Measurements from ENCODE around the gene PTCD2. TPM values are rescaled to one million over a fixed set of nuclear protein-coding genes. Genes with fewer than 3 reads are reported as not detected.

PTCD2 gene
- total RNA-seq, 1 donor from 2014 or later = 6.7 TPM

DNA sequence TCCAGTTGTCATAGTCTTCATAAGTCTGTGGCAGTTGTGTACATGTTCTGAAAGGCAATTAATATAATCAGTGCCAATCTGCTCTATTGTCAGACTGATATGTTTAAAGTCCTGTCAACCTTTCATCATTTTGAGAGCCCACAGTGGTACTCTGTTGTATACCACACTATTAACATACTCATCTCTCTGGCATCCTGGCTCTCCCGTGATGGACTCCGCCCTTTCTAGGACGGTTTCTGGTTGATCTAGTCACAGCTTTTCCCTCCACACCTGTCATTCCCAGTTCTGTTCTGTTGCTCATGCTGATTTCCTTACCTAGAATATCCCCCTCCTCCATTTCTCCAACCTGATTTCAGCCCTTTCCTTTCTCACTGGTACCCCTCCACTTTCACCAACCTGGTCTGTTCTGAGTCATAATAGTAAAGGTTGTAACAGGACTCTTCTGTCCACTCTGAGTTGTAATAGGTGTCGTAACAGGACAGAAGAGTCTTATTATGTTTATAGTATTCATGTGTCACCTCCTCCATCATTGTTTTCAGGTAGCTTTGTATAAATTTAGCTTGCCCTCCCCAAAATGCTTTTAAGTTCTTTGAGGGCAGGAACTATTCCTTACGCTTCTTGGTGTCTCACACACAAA is 4.1 kb downstream of the PTCD2 start:
- Mint-ChIP-seq H3K36me3 (ENCODE audit: unreplicated experiment) (no peaks in the 10 kb centered on the region), H3K27me3 (ENCODE audit: unreplicated experiment) (no peaks in the 10 kb centered on the region), H3K4me3 (ENCODE audit: unreplicated experiment) (no peak overlapping the region), H3K9me3 (ENCODE audit: unreplicated experiment) (no peaks in the 10 kb centered on the region), H3K4me1 (ENCODE audit: low read depth, unreplicated experiment) (no peaks in the 10 kb centered on the region), H3K27ac (ENCODE audit: unreplicated experiment) (no peak overlapping the region)
- no peak for DNase-seq
- TF ChIP-seq, protein P1, sequence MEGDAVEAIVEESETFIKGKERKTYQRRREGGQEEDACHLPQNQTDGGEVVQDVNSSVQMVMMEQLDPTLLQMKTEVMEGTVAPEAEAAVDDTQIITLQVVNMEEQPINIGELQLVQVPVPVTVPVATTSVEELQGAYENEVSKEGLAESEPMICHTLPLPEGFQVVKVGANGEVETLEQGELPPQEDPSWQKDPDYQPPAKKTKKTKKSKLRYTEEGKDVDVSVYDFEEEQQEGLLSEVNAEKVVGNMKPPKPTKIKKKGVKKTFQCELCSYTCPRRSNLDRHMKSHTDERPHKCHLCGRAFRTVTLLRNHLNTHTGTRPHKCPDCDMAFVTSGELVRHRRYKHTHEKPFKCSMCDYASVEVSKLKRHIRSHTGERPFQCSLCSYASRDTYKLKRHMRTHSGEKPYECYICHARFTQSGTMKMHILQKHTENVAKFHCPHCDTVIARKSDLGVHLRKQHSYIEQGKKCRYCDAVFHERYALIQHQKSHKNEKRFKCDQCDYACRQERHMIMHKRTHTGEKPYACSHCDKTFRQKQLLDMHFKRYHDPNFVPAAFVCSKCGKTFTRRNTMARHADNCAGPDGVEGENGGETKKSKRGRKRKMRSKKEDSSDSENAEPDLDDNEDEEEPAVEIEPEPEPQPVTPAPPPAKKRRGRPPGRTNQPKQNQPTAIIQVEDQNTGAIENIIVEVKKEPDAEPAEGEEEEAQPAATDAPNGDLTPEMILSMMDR (IDR thresholded peaks at IDR 0.05; ENCODE audit: partially characterized antibody, unreplicated experiment) = no peak

DNA sequence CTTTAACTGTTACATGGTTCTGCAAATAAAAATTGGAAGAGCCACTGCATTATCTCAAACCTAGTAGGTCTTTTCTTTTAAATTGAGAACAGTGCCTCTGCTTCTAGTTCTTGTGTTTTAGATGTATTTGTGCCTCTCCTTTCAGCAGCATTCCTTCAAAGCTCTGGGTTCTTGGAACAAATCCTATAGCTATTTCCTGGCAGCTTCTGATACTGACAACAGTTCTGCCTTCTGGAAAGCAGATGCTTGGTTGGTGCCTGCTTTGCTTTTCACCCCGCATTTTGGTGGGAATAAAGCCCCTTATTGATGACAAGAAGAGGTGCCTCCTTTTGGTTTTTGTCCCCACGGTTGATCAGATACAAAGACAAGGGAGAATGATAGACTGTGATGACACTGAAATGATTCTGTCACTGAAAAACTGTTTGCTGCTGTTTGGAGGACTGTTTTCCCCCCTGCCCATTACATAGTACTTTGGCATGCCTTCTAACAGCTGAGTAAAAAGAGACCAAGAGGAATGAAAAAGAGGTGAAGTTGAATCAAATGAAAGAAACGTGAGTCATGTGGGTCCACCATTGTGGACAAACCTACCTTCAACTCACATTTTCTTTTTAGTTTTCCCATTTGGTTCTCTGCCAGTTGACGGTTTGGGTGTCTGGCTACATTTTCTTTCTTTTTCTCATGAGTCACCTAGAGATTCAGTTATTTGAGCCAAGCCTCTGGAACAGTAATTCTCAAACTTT is 5.6 kb downstream of the PTCD2 start:
- Mint-ChIP-seq H3K4me1 (ENCODE audit: low read depth, unreplicated experiment) (no peaks in the 10 kb centered on the region), H3K36me3 (ENCODE audit: unreplicated experiment) (no peaks in the 10 kb centered on the region), H3K27me3 (ENCODE audit: unreplicated experiment) (no peaks in the 10 kb centered on the region), H3K27ac (ENCODE audit: unreplicated experiment) (no peak overlapping the region), H3K4me3 (ENCODE audit: unreplicated experiment) (no peak overlapping the region), H3K9me3 (ENCODE audit: unreplicated experiment) (no peaks in the 10 kb centered on the region)
- no peak for DNase-seq
- TF ChIP-seq, protein P1 (IDR thresholded peaks at IDR 0.05; ENCODE audit: partially characterized antibody, unreplicated experiment) = no peak

DNA sequence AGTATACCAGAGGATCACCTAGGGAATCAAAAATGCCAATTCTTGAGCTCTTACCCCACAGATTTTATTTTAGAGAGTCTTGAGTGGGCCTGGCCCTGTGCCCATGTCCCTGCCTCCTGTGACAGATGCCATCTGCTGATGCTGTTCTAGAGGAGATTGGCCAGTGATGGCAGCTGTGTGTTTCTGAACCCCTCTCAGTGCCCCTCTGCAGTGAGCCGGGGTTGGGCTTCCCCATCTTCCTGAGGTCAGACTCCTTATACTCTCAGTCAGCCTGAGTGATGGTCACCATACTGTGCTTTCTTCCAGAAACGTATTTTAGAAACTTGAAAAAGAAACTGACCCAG is 6.1 kb downstream of the PTCD2 start:
- TF ChIP-seq, protein P1 (IDR thresholded peaks at IDR 0.05; ENCODE audit: partially characterized antibody, unreplicated experiment) = no peak
- Mint-ChIP-seq H3K4me1 (ENCODE audit: low read depth, unreplicated experiment) (no peaks in the 10 kb centered on the region), H3K4me3 (ENCODE audit: unreplicated experiment) (no peak overlapping the region), H3K27me3 (ENCODE audit: unreplicated experiment) (no peaks in the 10 kb centered on the region), H3K36me3 (ENCODE audit: unreplicated experiment) (no peaks in the 10 kb centered on the region), H3K9me3 (ENCODE audit: unreplicated experiment) (no peaks in the 10 kb centered on the region), H3K27ac (ENCODE audit: unreplicated experiment) (no peak overlapping the region)
- DNase-seq = no peak

DNA sequence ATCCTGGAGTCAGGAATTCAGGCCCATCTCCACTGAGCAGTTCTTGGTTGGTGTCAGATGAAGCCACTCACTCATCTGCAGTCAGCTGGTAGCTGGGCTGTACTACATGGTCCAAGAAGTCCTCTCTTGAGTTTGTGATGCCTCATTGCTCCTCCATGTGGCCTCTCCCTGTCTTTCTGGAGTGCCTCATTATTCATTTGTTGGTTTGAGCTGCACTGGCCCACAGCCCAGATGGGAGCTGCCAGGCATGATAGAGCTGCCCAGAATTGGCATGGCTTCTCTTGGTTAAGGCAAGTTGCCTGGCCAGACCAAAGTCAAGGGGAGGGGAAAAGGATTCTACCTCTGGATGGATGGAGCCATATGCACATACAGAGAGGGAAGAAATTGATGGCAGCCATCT is 8.0 kb downstream of the PTCD2 start:
- TF ChIP-seq, protein P1 (IDR thresholded peaks at IDR 0.05; ENCODE audit: partially characterized antibody, unreplicated experiment) = no peak
- H3K27ac Mint-ChIP-seq (ENCODE audit: unreplicated experiment) = no peak overlapping the region
- DNase-seq = no peak
- H3K4me3 Mint-ChIP-seq (ENCODE audit: unreplicated experiment) = no peak overlapping the region
- H3K9me3 Mint-ChIP-seq (ENCODE audit: unreplicated experiment) = no peaks in the 10 kb centered on the region
- H3K4me1 Mint-ChIP-seq (ENCODE audit: low read depth, unreplicated experiment) = no peaks in the 10 kb centered on the region
- no peaks in the 10 kb centered on the region for H3K36me3 Mint-ChIP-seq (ENCODE audit: unreplicated experiment)
- no peaks in the 10 kb centered on the region for H3K27me3 Mint-ChIP-seq (ENCODE audit: unreplicated experiment)

DNA sequence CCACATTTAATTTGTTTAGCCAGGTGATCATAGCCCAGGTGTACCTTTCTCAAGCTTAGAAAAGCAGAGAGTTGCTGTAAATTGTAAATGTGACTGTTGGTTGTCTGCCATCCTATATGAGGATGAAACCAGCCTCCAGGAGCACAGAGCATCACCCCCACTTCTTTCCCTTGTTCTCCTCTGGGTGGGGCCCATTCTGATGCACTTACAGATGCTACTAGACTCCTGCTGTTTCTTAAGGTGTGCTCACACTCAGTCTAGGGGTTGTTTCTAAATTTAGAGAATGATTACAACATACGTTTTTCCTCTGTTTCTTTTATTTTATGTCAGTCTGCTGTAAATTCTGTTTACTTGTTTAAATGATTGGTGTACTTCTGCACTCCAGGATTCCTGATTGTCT is 10.5 kb downstream of the PTCD2 start:
- no peaks in the 10 kb centered on the region for H3K27me3 Mint-ChIP-seq (ENCODE audit: unreplicated experiment)
- no peak overlapping the region for H3K27ac Mint-ChIP-seq (ENCODE audit: unreplicated experiment)
- no peak for DNase-seq
- H3K4me1 Mint-ChIP-seq (ENCODE audit: low read depth, unreplicated experiment) = no peaks in the 10 kb centered on the region
- H3K9me3 Mint-ChIP-seq (ENCODE audit: unreplicated experiment) = no peaks in the 10 kb centered on the region
- no peak overlapping the region for H3K4me3 Mint-ChIP-seq (ENCODE audit: unreplicated experiment)
- H3K36me3 Mint-ChIP-seq (ENCODE audit: unreplicated experiment) = no peaks in the 10 kb centered on the region
- TF ChIP-seq, protein P1 (IDR thresholded peaks at IDR 0.05; ENCODE audit: partially characterized antibody, unreplicated experiment) = no peak

Data from glutamatergic neuron (in vitro differentiated cells).